ENCODE data around the gene XXYLT1.

XXYLT1 gene

DNA sequence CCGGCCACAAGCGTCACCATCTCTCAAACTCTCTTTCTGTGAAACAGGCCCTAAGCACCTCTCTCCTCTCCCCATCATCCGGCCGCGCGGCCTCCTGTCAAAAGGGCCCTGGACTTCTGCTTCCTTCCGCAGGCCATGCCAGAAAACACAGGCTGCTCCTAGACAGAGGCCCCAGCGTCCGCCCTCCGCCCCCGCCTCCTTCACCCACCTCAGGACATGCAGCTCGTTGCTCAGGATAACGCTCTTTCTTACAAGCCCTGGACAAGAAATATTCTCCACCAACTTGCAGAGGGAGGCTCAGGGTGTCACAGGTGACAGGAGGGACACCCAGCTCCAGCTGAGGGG, 212.0 kb downstream of the XXYLT1 start (continued):
- TF ChIP-seq CSDC2 (CRISPR knock-in tag; IDR thresholded peaks at IDR 0.05) (no peak), ESRRG (CRISPR knock-in tag; IDR thresholded peaks at IDR 0.05) (no peak), SNAI2 (CRISPR knock-in tag; IDR thresholded peaks at IDR 0.05) (no peak), CREB5 (CRISPR knock-in tag; IDR thresholded peaks at IDR 0.05; ENCODE audit: low read depth) (no peak), ZNF565 (CRISPR knock-in tag; conservative IDR thresholded peaks at IDR 0.05; ENCODE audit: low read depth) (no peak), ZNF8 (CRISPR knock-in tag; IDR thresholded peaks at IDR 0.05) (no peak), ARNTL (CRISPR knock-in tag; IDR thresholded peaks at IDR 0.05; ENCODE audit: borderline replicate concordance, low read depth) (no peak)

- TF ChIP-seq ARNTL (CRISPR knock-in tag; IDR thresholded peaks at IDR 0.05; ENCODE audit: borderline replicate concordance, low read depth) (no peak), TCF4 (CRISPR knock-in tag; IDR thresholded peaks at IDR 0.05; ENCODE audit: borderline replicate concordance) (no peak), OSR1 (CRISPR knock-in tag; IDR thresholded peaks at IDR 0.05) (no peak), ZC3H10 (CRISPR knock-in tag; IDR thresholded peaks at IDR 0.05) (no peak), ESRRG (CRISPR knock-in tag; IDR thresholded peaks at IDR 0.05) (no peak), CREB5 (CRISPR knock-in tag; IDR thresholded peaks at IDR 0.05; ENCODE audit: low read depth) (no peak), ZNF8 (CRISPR knock-in tag; IDR thresholded peaks at IDR 0.05) (no peak), ZFP30 (CRISPR knock-in tag; IDR thresholded peaks at IDR 0.05) (no peak), ZNF70 (CRISPR knock-in tag; IDR thresholded peaks at IDR 0.05) (no peak), PPARA (CRISPR knock-in tag; IDR thresholded peaks at IDR 0.05; ENCODE audit: borderline replicate concordance) (no peak), GLIS3 (CRISPR knock-in tag; IDR thresholded peaks at IDR 0.05) (no peak), SNAI2 (CRISPR knock-in tag; IDR thresholded peaks at IDR 0.05) (no peak), ZNF565 (CRISPR knock-in tag; conservative IDR thresholded peaks at IDR 0.05; ENCODE audit: low read depth) (no peak), CSDC2 (CRISPR knock-in tag; IDR thresholded peaks at IDR 0.05) (no peak), RARB (CRISPR knock-in tag; IDR thresholded peaks at IDR 0.05) (no peak)
- TF ChIP-seq, protein P1, sequence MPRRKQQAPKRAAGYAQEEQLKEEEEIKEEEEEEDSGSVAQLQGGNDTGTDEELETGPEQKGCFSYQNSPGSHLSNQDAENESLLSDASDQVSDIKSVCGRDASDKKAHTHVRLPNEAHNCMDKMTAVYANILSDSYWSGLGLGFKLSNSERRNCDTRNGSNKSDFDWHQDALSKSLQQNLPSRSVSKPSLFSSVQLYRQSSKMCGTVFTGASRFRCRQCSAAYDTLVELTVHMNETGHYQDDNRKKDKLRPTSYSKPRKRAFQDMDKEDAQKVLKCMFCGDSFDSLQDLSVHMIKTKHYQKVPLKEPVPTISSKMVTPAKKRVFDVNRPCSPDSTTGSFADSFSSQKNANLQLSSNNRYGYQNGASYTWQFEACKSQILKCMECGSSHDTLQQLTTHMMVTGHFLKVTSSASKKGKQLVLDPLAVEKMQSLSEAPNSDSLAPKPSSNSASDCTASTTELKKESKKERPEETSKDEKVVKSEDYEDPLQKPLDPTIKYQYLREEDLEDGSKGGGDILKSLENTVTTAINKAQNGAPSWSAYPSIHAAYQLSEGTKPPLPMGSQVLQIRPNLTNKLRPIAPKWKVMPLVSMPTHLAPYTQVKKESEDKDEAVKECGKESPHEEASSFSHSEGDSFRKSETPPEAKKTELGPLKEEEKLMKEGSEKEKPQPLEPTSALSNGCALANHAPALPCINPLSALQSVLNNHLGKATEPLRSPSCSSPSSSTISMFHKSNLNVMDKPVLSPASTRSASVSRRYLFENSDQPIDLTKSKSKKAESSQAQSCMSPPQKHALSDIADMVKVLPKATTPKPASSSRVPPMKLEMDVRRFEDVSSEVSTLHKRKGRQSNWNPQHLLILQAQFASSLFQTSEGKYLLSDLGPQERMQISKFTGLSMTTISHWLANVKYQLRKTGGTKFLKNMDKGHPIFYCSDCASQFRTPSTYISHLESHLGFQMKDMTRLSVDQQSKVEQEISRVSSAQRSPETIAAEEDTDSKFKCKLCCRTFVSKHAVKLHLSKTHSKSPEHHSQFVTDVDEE (CRISPR knock-in tag; IDR thresholded peaks at IDR 0.05) = no peak
- TF ChIP-seq, protein P2, sequence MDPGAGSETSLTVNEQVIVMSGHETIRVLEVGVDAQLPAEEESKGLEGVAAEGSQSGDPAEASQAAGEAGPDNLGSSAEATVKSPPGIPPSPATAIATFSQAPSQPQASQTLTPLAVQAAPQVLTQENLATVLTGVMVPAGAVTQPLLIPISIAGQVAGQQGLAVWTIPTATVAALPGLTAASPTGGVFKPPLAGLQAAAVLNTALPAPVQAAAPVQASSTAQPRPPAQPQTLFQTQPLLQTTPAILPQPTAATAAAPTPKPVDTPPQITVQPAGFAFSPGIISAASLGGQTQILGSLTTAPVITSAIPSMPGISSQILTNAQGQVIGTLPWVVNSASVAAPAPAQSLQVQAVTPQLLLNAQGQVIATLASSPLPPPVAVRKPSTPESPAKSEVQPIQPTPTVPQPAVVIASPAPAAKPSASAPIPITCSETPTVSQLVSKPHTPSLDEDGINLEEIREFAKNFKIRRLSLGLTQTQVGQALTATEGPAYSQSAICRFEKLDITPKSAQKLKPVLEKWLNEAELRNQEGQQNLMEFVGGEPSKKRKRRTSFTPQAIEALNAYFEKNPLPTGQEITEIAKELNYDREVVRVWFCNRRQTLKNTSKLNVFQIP (CRISPR knock-in tag; IDR thresholded peaks at IDR 0.05; ENCODE audit: borderline replicate concordance, low read depth) = no peak
- TF ChIP-seq, protein P3, sequence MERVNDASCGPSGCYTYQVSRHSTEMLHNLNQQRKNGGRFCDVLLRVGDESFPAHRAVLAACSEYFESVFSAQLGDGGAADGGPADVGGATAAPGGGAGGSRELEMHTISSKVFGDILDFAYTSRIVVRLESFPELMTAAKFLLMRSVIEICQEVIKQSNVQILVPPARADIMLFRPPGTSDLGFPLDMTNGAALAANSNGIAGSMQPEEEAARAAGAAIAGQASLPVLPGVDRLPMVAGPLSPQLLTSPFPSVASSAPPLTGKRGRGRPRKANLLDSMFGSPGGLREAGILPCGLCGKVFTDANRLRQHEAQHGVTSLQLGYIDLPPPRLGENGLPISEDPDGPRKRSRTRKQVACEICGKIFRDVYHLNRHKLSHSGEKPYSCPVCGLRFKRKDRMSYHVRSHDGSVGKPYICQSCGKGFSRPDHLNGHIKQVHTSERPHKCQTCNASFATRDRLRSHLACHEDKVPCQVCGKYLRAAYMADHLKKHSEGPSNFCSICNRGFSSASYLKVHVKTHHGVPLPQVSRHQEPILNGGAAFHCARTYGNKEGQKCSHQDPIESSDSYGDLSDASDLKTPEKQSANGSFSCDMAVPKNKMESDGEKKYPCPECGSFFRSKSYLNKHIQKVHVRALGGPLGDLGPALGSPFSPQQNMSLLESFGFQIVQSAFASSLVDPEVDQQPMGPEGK (CRISPR knock-in tag; IDR thresholded peaks at IDR 0.05; ENCODE audit: borderline replicate concordance) = no peak
- TF ChIP-seq, protein P4, sequence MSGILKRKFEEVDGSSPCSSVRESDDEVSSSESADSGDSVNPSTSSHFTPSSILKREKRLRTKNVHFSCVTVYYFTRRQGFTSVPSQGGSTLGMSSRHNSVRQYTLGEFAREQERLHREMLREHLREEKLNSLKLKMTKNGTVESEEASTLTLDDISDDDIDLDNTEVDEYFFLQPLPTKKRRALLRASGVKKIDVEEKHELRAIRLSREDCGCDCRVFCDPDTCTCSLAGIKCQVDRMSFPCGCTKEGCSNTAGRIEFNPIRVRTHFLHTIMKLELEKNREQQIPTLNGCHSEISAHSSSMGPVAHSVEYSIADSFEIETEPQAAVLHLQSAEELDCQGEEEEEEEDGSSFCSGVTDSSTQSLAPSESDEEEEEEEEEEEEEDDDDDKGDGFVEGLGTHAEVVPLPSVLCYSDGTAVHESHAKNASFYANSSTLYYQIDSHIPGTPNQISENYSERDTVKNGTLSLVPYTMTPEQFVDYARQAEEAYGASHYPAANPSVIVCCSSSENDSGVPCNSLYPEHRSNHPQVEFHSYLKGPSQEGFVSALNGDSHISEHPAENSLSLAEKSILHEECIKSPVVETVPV (CRISPR knock-in tag; IDR thresholded peaks at IDR 0.05) = no peak
- no peak for ATAC-seq
Measured at GRCh38 chr3:195058336-195059005, 212.5 kb downstream of the XXYLT1 start.
